Peyer's patch (tissue), 4 donors: Measurements from ENCODE around the gene ZBTB20. TPM values are rescaled to one million over a fixed set of nuclear protein-coding genes. Genes with fewer than 3 reads are reported as not detected.

Experiments
- DNase-seq, 3 donors: peaks; one replicate each; pipeline ENCODE4 v3.0.0-alpha.2; 2017 to 2019
- H3K27ac ChIP-seq, 4 donors: fragments of 200-600 bp; sonication (generic); one replicate each; pipeline ENCODE4 v1.5.1; 2016 to 2019
- H3K27me3 ChIP-seq, 2 donors: fragments of 200-600 bp; sonication (generic); one replicate each; pipeline ENCODE4 v1.5.1; 2019
- H3K36me3 ChIP-seq, 3 donors: fragments of 200-600 bp; sonication (generic); one replicate each; pipeline ENCODE4 v1.5.1; 2016 to 2019
- H3K4me1 ChIP-seq, 4 donors: fragments of 200-600 bp; sonication (generic); one replicate each; pipeline ENCODE4 v1.5.1; 2016 to 2019
- H3K4me3 ChIP-seq, 4 donors: fragments of 200-600 bp; sonication (generic); 1 replicate in 3 of 4; 2 replicates in 1 of 4; pipeline ENCODE4 v1.5.1; 2016 to 2019; ENCODE audit warnings: mild to moderate bottlenecking in 1 of 4
- H3K9me3 ChIP-seq, 4 donors: fragments of 200-600 bp; sonication (generic); one replicate each; pipeline ENCODE4 v1.5.1; 2016 to 2019; ENCODE audit warnings: mild to moderate bottlenecking in 1 of 4
- CTCF ChIP-seq, 6 experiments: fragments of 450-650 bp in 4 of 6; fragments of 200-600 bp in 2 of 6; sonication (generic) in 1 of 6; IDR thresholded peaks; one replicate each; pipeline ENCODE4 v1.5.1; 2017 to 2019; ENCODE audit warnings: antibody characterized with exemption in 6 of 6, mild to moderate bottlenecking in 3 of 6, moderate library complexity in 1 of 6
- POLR2A ChIP-seq, 2 donors: fragments of 450-650 bp; IDR thresholded peaks; one replicate each; pipeline ENCODE4 v1.5.1; 2017; ENCODE audit warnings: antibody characterized with exemption in 2 of 2, mild to moderate bottlenecking in 2 of 2, moderate library complexity in 2 of 2
- total RNA-seq, 4 donors: library from RNA; depleted of rRNA; stranded (reverse); fragments of >200 nt; gene quantifications; one replicate each; pipeline ENCODE4 v1.1.0, GENCODE V29; 2016

The ZBTB20 gene
- total RNA-seq, 4 donors from 2014 or later: 19.6 to 135 (median 57.2) TPM

- Histone ChIP-seq H3K9me3 (no peaks in the 10 kb centered on the region), H3K27me3 (no peaks in the 10 kb centered on the region), H3K27ac (no peak overlapping the region), H3K4me3 (no peak overlapping the region), H3K4me1 (no peaks in the 10 kb centered on the region), H3K36me3 (no peaks in the 10 kb centered on the region)
- TF ChIP-seq CTCF (IDR thresholded peaks at IDR 0.05): no peak
- TF ChIP-seq POLR2A (IDR thresholded peaks at IDR 0.05): no peak
- no peak for DNase-seq
These were observed 593.0 kb downstream of the ZBTB20 start for GRCh38 chr3:114553949-114554593.

- no peaks in the 10 kb centered on the region for H3K4me1 ChIP-seq
- no peak for DNase-seq
- H3K36me3 ChIP-seq: no peaks in the 10 kb centered on the region
- TF ChIP-seq POLR2A (IDR thresholded peaks at IDR 0.05) (no peak), CTCF (IDR thresholded peaks at IDR 0.05) (no peak)
- no peaks in the 10 kb centered on the region for H3K9me3 ChIP-seq
- H3K27me3 ChIP-seq: no peaks in the 10 kb centered on the region
- no peak overlapping the region for H3K4me3 ChIP-seq
- no peak overlapping the region for H3K27ac ChIP-seq
These were observed 594.6 kb downstream of the ZBTB20 start for GRCh38 chr3:114552527-114552812.

- Histone ChIP-seq H3K36me3 (no peaks in the 10 kb centered on the region), H3K4me1 (no peaks in the 10 kb centered on the region), H3K4me3 (no peak overlapping the region), H3K27me3 (no peaks in the 10 kb centered on the region), H3K9me3 (no peaks in the 10 kb centered on the region), H3K27ac (no peak overlapping the region)
- DNase-seq: no peak
- TF ChIP-seq POLR2A (IDR thresholded peaks at IDR 0.05) (no peak), CTCF (IDR thresholded peaks at IDR 0.05) (no peak)
These were observed 595.1 kb downstream of the ZBTB20 start for GRCh38 chr3:114551770-114552526.

GRCh38 chr3:114550165-114550564 lies 596.9 kb downstream of the ZBTB20 start:
- Histone ChIP-seq H3K4me1 (no peaks in the 10 kb centered on the region), H3K9me3 (no peaks in the 10 kb centered on the region), H3K27me3 (no peaks in the 10 kb centered on the region), H3K36me3 (no peaks in the 10 kb centered on the region), H3K27ac (no peak overlapping the region), H3K4me3 (no peak overlapping the region)
- no peak for TF ChIP-seq CTCF (IDR thresholded peaks at IDR 0.05)
- no peak for TF ChIP-seq POLR2A (IDR thresholded peaks at IDR 0.05)
- no peak for DNase-seq

GRCh38 chr3:114545193-114545592 lies 601.9 kb downstream of the ZBTB20 start:
- Histone ChIP-seq H3K36me3 (no peaks in the 10 kb centered on the region), H3K4me1 (no peaks in the 10 kb centered on the region), H3K27ac (no peak overlapping the region), H3K27me3 (no peaks in the 10 kb centered on the region), H3K9me3 (no peaks in the 10 kb centered on the region), H3K4me3 (no peak overlapping the region)
- DNase-seq: no peak
- no peak for TF ChIP-seq POLR2A (IDR thresholded peaks at IDR 0.05)

DNA sequence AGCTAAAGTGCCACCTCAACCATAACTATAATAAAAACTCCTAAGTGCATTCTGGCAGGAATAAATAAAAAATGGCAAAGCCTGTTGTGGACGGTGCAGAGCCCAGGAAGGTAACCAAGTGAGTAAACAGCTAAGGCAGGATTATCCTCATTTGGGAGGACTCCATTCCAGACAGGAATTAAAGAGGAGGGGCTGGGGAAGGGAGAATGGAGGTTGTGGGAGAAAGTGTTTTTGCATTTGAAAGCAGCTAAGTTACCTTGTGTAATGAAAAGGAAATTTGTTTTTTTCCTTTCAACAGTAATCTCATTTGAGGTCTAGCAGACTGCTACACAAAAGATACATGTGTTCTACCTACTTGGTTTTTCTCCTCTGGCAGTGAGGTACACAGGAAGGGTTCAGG lies 604.7 kb downstream of the ZBTB20 start:
- Histone ChIP-seq H3K4me3 (no peak overlapping the region), H3K27me3 (no peaks in the 10 kb centered on the region), H3K27ac (no peak overlapping the region), H3K36me3 (no peaks in the 10 kb centered on the region), H3K9me3 (no peaks in the 10 kb centered on the region), H3K4me1 (no peaks in the 10 kb centered on the region)
- DNase-seq: no peak
- TF ChIP-seq POLR2A (IDR thresholded peaks at IDR 0.05): no peak
- TF ChIP-seq CTCF (IDR thresholded peaks at IDR 0.05): no peak
